Fibroblast of skin of abdomen (primary cell): ENCODE data around the gene NXPH4.

ENCODE experiments used
- DNase-seq: peaks from one replicate; pipeline ENCODE4 v3.0.0-alpha.2; 2013

The NXPH4 gene

GRCh38 chr12:57183939-57184725, 32.5 kb upstream of the NXPH4 start:
- DNase-seq: no peak

DNA sequence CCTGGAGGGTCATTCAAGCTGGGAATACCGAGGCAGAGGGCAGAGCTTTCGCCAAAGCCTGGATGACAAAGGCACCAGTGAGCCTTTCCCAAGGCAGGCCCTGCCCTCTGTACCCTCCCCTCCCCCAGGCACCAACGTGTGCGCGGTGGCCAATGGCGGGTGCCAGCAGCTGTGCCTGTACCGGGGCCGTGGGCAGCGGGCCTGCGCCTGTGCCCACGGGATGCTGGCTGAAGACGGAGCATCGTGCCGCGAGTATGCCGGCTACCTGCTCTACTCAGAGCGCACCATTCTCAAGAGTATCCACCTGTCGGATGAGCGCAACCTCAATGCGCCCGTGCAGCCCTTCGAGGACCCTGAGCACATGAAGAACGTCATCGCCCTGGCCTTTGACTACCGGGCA, 31.2 kb upstream of the NXPH4 start:
- DNase-seq: no peak

DNA sequence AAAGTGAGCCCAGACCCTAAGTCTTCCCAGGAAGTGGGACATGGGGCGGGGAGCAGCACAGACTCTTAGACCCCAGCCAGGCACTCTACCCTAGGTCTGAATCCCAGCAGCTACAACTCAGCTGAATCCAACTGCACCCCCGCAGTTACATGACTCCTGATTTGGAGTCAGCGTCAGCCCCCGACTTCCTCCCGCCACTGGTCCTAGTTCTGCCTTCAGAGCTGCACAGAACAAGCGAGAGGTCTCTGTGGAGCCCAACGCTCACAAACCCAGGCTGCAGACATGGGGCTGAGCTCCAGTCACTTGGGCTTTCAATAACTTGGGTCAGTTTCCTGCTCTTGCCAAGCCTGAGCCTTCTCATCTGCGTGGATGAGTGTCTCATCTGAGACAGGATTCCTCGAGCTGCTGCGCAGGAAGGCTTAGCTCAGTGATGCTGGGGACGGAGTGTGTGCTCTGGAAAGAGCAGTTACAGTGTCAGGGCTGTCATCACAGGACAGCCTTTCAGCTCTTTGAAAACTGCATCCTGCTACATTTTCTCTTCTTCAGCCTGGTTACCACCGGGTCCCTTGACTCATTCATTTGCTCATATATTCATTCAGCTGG, 30.6 kb upstream of the NXPH4 start:
- no peak for DNase-seq

DNA sequence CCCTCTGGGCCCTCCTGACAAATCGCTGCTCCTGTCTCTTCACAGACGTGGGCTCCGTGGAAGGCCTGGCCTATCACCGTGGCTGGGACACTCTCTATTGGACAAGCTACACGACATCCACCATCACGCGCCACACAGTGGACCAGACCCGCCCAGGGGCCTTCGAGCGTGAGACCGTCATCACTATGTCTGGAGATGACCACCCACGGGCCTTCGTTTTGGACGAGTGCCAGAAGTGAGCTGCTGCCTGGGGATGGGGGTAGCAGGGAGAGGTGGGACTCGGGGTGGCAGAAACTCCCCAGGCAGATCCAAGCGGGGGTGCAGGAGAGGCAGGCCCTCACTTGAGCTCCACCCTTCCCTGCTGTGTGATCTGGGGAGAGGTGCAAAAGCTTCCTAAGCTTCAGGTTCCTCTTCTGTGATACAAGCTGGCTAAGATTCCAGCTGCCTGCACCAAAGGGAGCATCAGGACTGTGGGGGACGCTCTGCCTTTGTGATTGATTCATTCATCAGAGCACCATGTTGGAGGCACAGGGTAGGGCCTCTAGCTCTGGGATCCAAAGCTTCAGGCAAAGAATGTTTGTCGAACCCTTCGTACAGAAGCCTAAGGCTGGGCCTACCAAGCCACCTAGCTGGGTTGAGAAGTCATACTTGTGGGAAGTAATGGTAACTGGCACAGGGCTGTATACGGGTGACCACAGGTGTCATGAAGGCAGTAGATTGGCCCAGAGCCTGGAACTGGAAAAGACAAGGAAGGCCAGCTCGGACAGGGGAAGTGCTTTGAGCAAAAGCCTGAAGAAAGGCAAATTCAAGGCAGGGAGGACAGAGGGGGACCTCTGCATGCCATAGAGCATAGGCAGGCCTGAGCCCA, 29.1 kb upstream of the NXPH4 start:
- no peak for DNase-seq

GRCh38 chr12:57188090-57188425, 28.5 kb upstream of the NXPH4 start:
- DNase-seq: no peak

- DNase-seq: peak; percentile 25
These were observed 26.6 kb upstream of the NXPH4 start for GRCh38 chr12:57190037-57190436.

- no peak for DNase-seq
These were observed 25.8 kb upstream of the NXPH4 start for GRCh38 chr12:57190821-57191220.

GRCh38 chr12:57191410-57191809, 25.2 kb upstream of the NXPH4 start:
- no peak for DNase-seq

GRCh38 chr12:57192920-57193319, 23.7 kb upstream of the NXPH4 start:
- no peak for DNase-seq

- no peak for DNase-seq
These were observed 22.8 kb upstream of the NXPH4 start for GRCh38 chr12:57193706-57194245.

DNA sequence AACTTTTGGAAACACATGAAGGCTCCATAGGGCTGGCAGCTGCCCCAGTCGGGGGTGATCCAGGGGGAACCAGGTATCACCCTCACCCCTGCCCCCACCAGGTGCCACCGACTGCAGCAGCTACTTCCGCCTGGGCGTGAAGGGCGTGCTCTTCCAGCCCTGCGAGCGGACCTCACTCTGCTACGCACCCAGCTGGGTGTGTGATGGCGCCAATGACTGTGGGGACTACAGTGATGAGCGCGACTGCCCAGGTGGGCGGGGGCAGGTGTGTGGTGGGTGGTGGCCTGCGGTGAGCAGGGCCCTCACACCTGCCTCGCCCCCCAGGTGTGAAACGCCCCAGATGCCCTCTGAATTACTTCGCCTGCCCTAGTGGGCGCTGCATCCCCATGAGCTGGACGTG, 22.3 kb upstream of the NXPH4 start:
- DNase-seq: no peak

- DNase-seq: no peak
These were observed 21.4 kb upstream of the NXPH4 start for GRCh38 chr12:57195186-57195585.

DNA sequence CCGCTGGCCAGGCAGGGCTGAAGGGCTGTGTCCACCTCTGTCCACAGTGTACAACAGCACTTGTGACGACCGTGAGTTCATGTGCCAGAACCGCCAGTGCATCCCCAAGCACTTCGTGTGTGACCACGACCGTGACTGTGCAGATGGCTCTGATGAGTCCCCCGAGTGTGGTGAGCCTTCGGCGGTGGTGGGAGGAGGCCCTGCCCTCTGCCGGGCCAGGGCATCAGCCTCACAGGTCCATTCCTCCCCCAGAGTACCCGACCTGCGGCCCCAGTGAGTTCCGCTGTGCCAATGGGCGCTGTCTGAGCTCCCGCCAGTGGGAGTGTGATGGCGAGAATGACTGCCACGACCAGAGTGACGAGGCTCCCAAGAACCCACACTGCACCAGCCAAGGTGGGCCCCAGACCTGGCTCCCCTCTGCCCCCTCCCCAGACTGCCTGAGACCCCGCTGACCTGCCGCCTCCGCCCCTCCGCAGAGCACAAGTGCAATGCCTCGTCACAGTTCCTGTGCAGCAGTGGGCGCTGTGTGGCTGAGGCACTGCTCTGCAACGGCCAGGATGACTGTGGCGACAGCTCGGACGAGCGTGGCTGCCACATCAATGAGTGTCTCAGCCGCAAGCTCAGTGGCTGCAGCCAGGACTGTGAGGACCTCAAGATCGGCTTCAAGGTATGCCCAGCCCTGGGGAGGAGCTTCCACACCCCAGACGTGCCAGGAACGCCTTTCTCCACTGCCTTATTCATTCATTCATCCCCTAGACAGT, 20.8 kb upstream of the NXPH4 start:
- no peak for DNase-seq

- no peak for DNase-seq
These were observed 20.2 kb upstream of the NXPH4 start for GRCh38 chr12:57196439-57196838.

GRCh38 chr12:57196956-57197355, 19.6 kb upstream of the NXPH4 start:
- no peak for DNase-seq

- no peak for DNase-seq
These were observed 18.3 kb upstream of the NXPH4 start for GRCh38 chr12:57198329-57198728.

- no peak for DNase-seq
These were observed 17.4 kb upstream of the NXPH4 start for GRCh38 chr12:57199191-57199590.

DNA sequence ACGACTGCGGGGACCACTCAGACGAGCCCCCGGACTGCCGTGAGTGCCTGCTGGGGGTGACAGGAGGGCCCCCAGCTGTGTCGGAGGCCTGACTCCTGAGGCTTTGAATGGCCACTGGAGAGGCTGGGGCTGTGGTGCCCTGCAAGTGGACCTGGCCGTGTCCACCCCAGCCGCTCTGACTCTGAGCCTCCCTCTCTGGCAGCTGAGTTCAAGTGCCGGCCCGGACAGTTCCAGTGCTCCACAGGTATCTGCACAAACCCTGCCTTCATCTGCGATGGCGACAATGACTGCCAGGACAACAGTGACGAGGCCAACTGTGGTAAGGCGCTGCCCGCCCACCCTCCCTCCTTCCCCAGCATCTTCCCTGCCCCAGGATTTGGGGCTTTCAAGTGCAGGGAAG, 16.1 kb upstream of the NXPH4 start:
- DNase-seq: no peak

DNA sequence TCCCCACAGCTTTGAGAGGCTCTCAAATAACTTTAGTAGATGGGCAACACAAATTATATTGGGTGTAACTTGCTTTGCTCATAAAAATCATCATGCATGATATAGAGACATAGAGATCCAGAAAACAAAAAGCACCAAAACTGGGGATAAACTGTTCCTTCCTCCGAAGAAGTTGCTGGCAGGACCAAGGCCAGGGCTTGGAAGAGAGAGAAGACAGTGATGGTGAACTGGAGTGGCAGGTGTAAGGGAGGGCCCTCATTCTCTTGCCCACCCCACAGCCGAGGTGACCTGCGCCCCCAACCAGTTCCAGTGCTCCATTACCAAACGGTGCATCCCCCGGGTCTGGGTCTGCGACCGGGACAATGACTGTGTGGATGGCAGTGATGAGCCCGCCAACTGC, 15.4 kb upstream of the NXPH4 start:
- DNase-seq: no peak

- DNase-seq: no peak
These were observed 15.0 kb upstream of the NXPH4 start for GRCh38 chr12:57201631-57202030.

DNA sequence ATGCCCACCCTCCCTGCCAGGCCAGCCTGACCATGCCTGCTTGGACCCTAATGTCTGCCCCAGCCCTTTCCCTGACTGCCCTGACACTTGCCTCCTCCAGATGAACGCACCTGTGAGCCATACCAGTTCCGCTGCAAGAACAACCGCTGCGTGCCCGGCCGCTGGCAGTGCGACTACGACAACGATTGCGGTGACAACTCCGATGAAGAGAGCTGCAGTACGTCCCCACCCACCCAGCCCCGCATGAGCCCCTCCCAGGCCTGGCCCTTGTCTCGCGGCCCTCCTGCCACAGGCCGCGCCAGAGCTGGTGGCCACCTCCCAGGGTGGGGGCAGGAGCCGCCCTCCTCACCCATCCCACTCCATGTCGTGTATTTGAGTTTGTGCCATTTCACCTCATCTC, 14.3 kb upstream of the NXPH4 start:
- DNase-seq: no peak

GRCh38 chr12:57203201-57203600, 13.4 kb upstream of the NXPH4 start:
- no peak for DNase-seq

DNA sequence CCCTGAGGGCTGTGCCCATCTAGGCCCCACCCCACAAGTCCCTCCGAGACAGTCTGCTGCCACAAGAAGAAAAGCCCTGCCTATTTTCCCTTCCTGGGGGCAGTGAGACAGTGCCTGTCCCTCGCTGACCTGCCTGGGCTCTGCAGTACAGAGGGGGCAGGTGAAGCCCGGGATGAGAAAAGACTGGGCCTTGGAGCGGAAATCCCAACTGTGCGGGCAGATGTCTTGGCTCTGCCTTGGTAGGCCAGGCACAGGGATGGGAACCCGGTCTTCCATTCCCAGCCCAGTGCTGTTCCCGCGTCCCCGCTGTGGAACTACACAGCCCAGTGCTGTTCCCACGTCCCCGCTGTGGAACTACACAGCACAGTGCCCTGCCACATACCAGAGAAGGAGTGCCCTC, 12.8 kb upstream of the NXPH4 start:
- no peak for DNase-seq
